ENCODE measurements around the gene BICC1. TPM values are rescaled to one million over a fixed set of nuclear protein-coding genes. Genes with fewer than 3 reads are reported as not detected.

Gene BICC1
- total RNA-seq, 1 experiment from 2014 or later, result not detected

GRCh38 chr10:58842860-58843376 lies 330.2 kb downstream of the BICC1 start (continued):
- no peak for TF ChIP-seq EZH2 (IDR thresholded peaks at IDR 0.05)
- TF ChIP-seq EGR1 (IDR thresholded peaks at IDR 0.05; ENCODE audit: low read depth), result no peak
- TF ChIP-seq SP1 (IDR thresholded peaks at IDR 0.05; ENCODE audit: low read depth), result no peak
- TF ChIP-seq JUND (IDR thresholded peaks at IDR 0.05), result no peak
- TF ChIP-seq EZH2phosphoT487 (IDR thresholded peaks at IDR 0.05; ENCODE audit: borderline replicate concordance), result no peak
- TF ChIP-seq YY1 (IDR thresholded peaks at IDR 0.05; ENCODE audit: extremely low read depth, insufficient replicate concordance, low read depth, low read length), result no peak

- no peaks in the 10 kb centered on the region for H4K20me1 ChIP-seq (ENCODE audit: insufficient read depth)
- no peak overlapping the region for H3K9ac ChIP-seq (ENCODE audit: low read length)
- H3K4me1 ChIP-seq (ENCODE audit: control insufficient read depth in 1 of 2, insufficient read depth in 2 of 2, low read length in 2 of 2), result no peaks in the 10 kb centered on the region
- no peaks in the 10 kb centered on the region for H3K27me3 ChIP-seq (ENCODE audit: insufficient read depth, low read length)
- no peak for DNase-seq (ENCODE audit: low read depth, low spot score)
- H3K9me3 ChIP-seq (ENCODE audit: control insufficient read depth in 1 of 2, insufficient read depth in 1 of 2, low read depth in 1 of 2, low read length in 2 of 2), result no peaks in the 10 kb centered on the region
- no TSS peak for BruUV-seq (replicated peaks)
- H3K36me3 ChIP-seq (ENCODE audit: control insufficient read depth in 1 of 2, insufficient read depth in 2 of 2, low read length in 2 of 2), result no peaks in the 10 kb centered on the region
- H2AFZ ChIP-seq (ENCODE audit: low read depth, low read length, poor library complexity, severe bottlenecking), result no peak overlapping the region
- ChIA-PET CTCF (no interaction called here), RAD21 (ENCODE audit: low non-redundant PET in 1 of 2, low total read pairs in 2 of 2, uncharacterized antibody in 2 of 2, unreplicated experiment in 2 of 2) (no interaction called here), POLR2A (no interaction called here)
- no peak for ATAC-seq
- no peak overlapping the region for H3K4me3 ChIP-seq (replicated peaks in 1 of 2; ENCODE audit: low read depth in 1 of 2, low read length in 2 of 2)
- intact Hi-C loops (cut with micrococcal nuclease), result no loop called here
- H3K79me2 ChIP-seq (ENCODE audit: insufficient read depth, low read length), result no peaks in the 10 kb centered on the region
- TF ChIP-seq SRF (IDR thresholded peaks at IDR 0.05; ENCODE audit: low read depth), result no peak
- no peak for TF ChIP-seq SP1 (IDR thresholded peaks at IDR 0.05; ENCODE audit: low read depth)
- no peak for TF ChIP-seq CBX3 (IDR thresholded peaks at IDR 0.05; ENCODE audit: low read depth)
- no peak for TF ChIP-seq CEBPB (IDR thresholded peaks at IDR 0.05; ENCODE audit: low read depth)
- TF ChIP-seq EZH2phosphoT487 (IDR thresholded peaks at IDR 0.05; ENCODE audit: borderline replicate concordance), result no peak
- TF ChIP-seq ELF1 (IDR thresholded peaks at IDR 0.05; ENCODE audit: borderline replicate concordance, low read depth), result no peak
- TF ChIP-seq FOSL1 (IDR thresholded peaks at IDR 0.05; ENCODE audit: low read depth), result no peak
- TF ChIP-seq, protein P1, sequence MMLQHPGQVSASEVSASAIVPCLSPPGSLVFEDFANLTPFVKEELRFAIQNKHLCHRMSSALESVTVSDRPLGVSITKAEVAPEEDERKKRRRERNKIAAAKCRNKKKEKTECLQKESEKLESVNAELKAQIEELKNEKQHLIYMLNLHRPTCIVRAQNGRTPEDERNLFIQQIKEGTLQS (IDR thresholded peaks at IDR 0.05), result no peak
- TF ChIP-seq POLR2A (IDR thresholded peaks at IDR 0.05; ENCODE audit: borderline replicate concordance, extremely low read depth, insufficient read depth, insufficient read length), result no peak
- TF ChIP-seq ZFX (IDR thresholded peaks at IDR 0.05), result no peak
- TF ChIP-seq YY1 (IDR thresholded peaks at IDR 0.05; ENCODE audit: extremely low read depth, insufficient replicate concordance, low read depth, low read length), result no peak
- TF ChIP-seq SIN3A (IDR thresholded peaks at IDR 0.05; ENCODE audit: low read depth), result no peak
- H3K27ac ChIP-seq (ENCODE audit: low read depth, low read length), result no peak overlapping the region
- no peaks in the 10 kb centered on the region for H3K9me2 ChIP-seq (ENCODE audit: insufficient read depth)
- H3K4me2 ChIP-seq (ENCODE audit: low read length), result no peak overlapping the region
Observed at GRCh38 chr10:58843760-58844159, 331.1 kb downstream of the BICC1 start.
